Activated CD8-positive, alpha-beta memory T cell treated with anti-CD3 and anti-CD28 coated beads, Interleukin-2, amount 10 ng/mL, durations not matched to agents 7 days and 5 days (primary cell): ENCODE measurements around the gene RESF1. TPM values are rescaled to one million over a fixed set of nuclear protein-coding genes. Genes with fewer than 3 reads are reported as not detected.

Experiments
- ATAC-seq: fragments of 150-1000 bp; cut with Tn5 transposase; one replicate; pipeline ENCODE4 v1.10.0; 2021; ENCODE audit warnings: moderate library complexity
- CTCF ChIA-PET: fragments of 350-600 bp; sonication (Branson Sonifier 250); formaldehyde crosslinking; loops from one replicate; lab custom pipeline; 2021; ENCODE audit warnings: antibody characterized with exemption; lab: Charles Lee
- DNase-seq: peaks from one replicate; pipeline ENCODE4 v3.0.0-alpha.2; 2020
- H3K27ac Mint-ChIP-seq: one replicate; pipeline ENCODE4 v1.8.0; 2021; ENCODE audit warnings: mild to moderate bottlenecking, mixed read lengths
- H3K27me3 Mint-ChIP-seq: one replicate; pipeline ENCODE4 v1.8.0; 2021; ENCODE audit warnings: mixed read lengths
- H3K36me3 Mint-ChIP-seq: one replicate; pipeline ENCODE4 v1.8.0; 2021; ENCODE audit warnings: mild to moderate bottlenecking, mixed read lengths
- H3K4me1 Mint-ChIP-seq: one replicate; pipeline ENCODE4 v1.8.0; 2021; ENCODE audit warnings: mixed read lengths
- H3K4me3 Mint-ChIP-seq: one replicate; pipeline ENCODE4 v1.8.0; 2021; ENCODE audit warnings: mild to moderate bottlenecking, moderate library complexity, mixed read lengths
- H3K9me3 Mint-ChIP-seq: one replicate; pipeline ENCODE4 v1.8.0; 2022; ENCODE audit warnings: low read depth, mixed read lengths
- total RNA-seq, 2 experiments: library from RNA; stranded (reverse); gene quantifications; one replicate each; pipeline ENCODE4 v1.2.3, GENCODE V29; 2021

Gene RESF1
- total RNA-seq, 2 experiments from 2014 or later: 110 to 137 TPM

DNA sequence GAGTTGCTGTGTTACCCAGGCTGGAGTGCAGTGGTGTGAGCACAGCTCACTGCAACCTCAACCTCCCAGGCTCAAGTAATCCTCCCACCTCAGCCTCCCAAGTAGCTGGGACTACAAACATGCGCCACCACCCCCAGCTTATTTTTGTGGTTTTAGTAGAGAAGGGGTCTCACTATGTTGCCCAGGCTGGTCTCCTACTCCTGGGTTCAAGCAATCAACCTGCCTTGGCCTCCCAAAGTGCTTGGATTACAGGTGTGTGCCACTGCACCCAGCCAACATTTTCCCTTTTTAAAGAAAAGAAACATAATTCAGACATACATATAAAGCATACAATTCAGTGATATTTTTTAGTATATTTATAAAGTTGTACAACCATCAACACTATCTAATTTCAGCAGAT lies 44.4 kb downstream of the RESF1 start:
- Mint-ChIP-seq H3K4me1 (no peaks in the 10 kb centered on the region), H3K4me3 (no peak overlapping the region), H3K36me3 (peaks cover 21% of the 10 kb centered on the region), H3K27me3 (no peaks in the 10 kb centered on the region), H3K27ac (no peak overlapping the region), H3K9me3 (no peaks in the 10 kb centered on the region)
- ATAC-seq (no peak), DNase-seq (no peak)
- CTCF ChIA-PET: no interaction called here

DNA sequence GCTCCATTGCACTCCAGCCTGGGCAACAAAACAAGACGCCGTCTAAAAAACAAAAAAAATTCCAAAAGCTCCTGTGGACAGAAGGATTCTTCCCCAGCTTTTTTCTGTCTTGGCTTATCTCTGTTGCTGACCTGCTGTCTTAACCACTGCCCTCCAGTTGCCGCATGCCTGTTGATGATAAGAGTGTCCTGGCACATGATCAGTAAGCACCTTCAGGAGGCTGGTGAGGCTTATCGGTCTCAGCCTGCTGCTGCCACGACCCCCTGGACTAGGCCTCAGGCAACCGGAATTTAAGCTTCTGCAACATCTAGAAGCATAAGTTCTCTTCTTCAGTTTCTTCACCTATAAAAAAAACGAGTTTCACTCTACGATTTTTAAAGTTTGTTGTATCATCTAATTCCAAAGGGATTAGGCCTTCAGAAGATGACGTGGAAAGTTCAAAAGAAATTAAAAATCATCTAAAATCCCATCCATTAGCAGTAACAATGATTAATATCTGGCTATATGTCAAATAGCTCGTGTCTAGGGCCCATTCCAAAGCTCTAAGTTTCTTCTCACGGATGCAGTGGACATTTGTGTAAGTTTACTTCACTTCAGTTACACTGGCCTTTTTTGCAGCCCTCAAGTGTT lies 46.4 kb downstream of the RESF1 start:
- no peak for ATAC-seq
- H3K27me3 Mint-ChIP-seq: no peaks in the 10 kb centered on the region
- no peak overlapping the region for H3K27ac Mint-ChIP-seq
- no peaks in the 10 kb centered on the region for H3K9me3 Mint-ChIP-seq
- H3K4me3 Mint-ChIP-seq: no peak overlapping the region
- DNase-seq: no peak
- CTCF ChIA-PET: interaction anchor here (1.0 kb wide), 1 partner anchor 55 kb away, joined by 3 read pairs; no protein-coding TSS in a partner anchor
- no peaks in the 10 kb centered on the region for H3K4me1 Mint-ChIP-seq
- H3K36me3 Mint-ChIP-seq: peaks cover 11% of the 10 kb centered on the region

Other genes starting within 250 kb of the RESF1 start
- 1 to 10 TPM; 3.1 to 3.9 TPM for gene AMN1, start 230.4 kb upstream of the RESF1 start, total RNA-seq
- 10 to 100 TPM; 20.0 to 22.6 TPM for gene BICD1, start 147.4 kb downstream of the RESF1 start, total RNA-seq